Measurements from ENCODE around the gene CHAD. TPM values are rescaled to one million over a fixed set of nuclear protein-coding genes. Genes with fewer than 3 reads are reported as not detected.

Gene CHAD
- total and polyA plus RNA-seq, 2 of the 13 experiments (the other 11 are each of a cell fraction or from before 2014, with no cell fraction given) = 1.4 TPM; not detected in 1

GRCh38 chr17:50437409-50437808 lies 31.3 kb downstream of the CHAD start:
- H3K27ac ChIP-seq (ENCODE audit: extremely low read length, insufficient read depth, low read length) = no peak overlapping the region
- peaks cover 1 to 7% of the 10 kb centered on the region in 2 experiments; a peak in 2 of 5 replicates for H3K36me3 ChIP-seq (replicated peaks in 1 of 2; ENCODE audit: control insufficient read depth in 1 of 2, insufficient read depth in 2 of 2, low read length in 2 of 2)
- no peak overlapping the region for H3K4me2 ChIP-seq (ENCODE audit: low read depth, low read length)
- DNase-seq (ENCODE audit: low spot score) (no peak), FAIRE-seq (no peak), ATAC-seq (no peak)
- POLR2A ChIA-PET = interaction anchor here (0.6 to 1.2 kb wide), 2 partner anchors 8 to 384 kb away, joined by 4 to 5 read pairs; no protein-coding TSS in a partner anchor
- H3K27me3 ChIP-seq (ENCODE audit: control insufficient read depth in 1 of 2, insufficient read depth in 2 of 2, low read length in 2 of 2) = no peaks in the 10 kb centered on the region
- no peaks in the 10 kb centered on the region for H3K9me3 ChIP-seq (ENCODE audit: low read length)
- BruUV-seq (replicated peaks) = no TSS peak
- no peak overlapping the region for H3K9ac ChIP-seq (ENCODE audit: insufficient read depth, low read depth, low read length)
- CTCF ChIA-PET (ENCODE audit: low intra/inter-chr PET ratio, low total read pairs) = no interaction called here
- TF ChIP-seq NR2F6 (IDR thresholded peaks at IDR 0.05) = peak; percentile 56; the same call in 1 of the 2 replicates
- peak; percentile 50; the same call in 1 of the 2 replicates for TF ChIP-seq NR2F6 (CRISPR knock-in tag; IDR thresholded peaks at IDR 0.05)
- TF ChIP-seq CEBPG (CRISPR knock-in tag; IDR thresholded peaks at IDR 0.05) = peak; percentile 32; the same call in 1 of the 2 replicates
- TF ChIP-seq ZNF362 (CRISPR knock-in tag; IDR thresholded peaks at IDR 0.05; ENCODE audit: borderline replicate concordance) = peak; percentile 58; the same call in 1 of the 2 replicates
- TF ChIP-seq PTBP1 (IDR thresholded peaks at IDR 0.05; ENCODE audit: low read depth, low read length, poor library complexity, severe bottlenecking) = no peak
- peak; percentile 92 for TF ChIP-seq ZNF121 (CRISPR knock-in tag; IDR thresholded peaks at IDR 0.05)
- no peak for TF ChIP-seq ZNF891 (CRISPR knock-in tag; IDR thresholded peaks at IDR 0.05)
- TF ChIP-seq NR2F1 (CRISPR knock-in tag; IDR thresholded peaks at IDR 0.05) = 0 out of 4 replicates have a peak, but pooled peaks of 1 of the 2 experiments have one; percentile 21
- in situ Hi-C loops (cut with HindIII; ENCODE audit: extremely low pct_ligation_motif_present, low pct_unique_long_range_greater_than_20kb) (no loop called here), intact Hi-C loops (cut with micrococcal nuclease; ENCODE audit: unreplicated experiment) (no loop called here)
- H3K4me3 ChIP-seq (replicated peaks in 1 of 3; ENCODE audit: insufficient read depth in 1 of 3, low read depth in 2 of 3, low read length in 3 of 3) = no peak overlapping the region
- H3K79me2 ChIP-seq (ENCODE audit: insufficient read depth, low read length) = peaks cover 9% of the 10 kb centered on the region
- H4K20me1 ChIP-seq (ENCODE audit: insufficient read depth, low read length) = no peaks in the 10 kb centered on the region
- no peak overlapping the region for H2AFZ ChIP-seq (ENCODE audit: low read length)
- peaks cover 38% of the 10 kb centered on the region for H3K4me1 ChIP-seq (ENCODE audit: insufficient read depth, low read length)
- WGBS (ENCODE audit: low lambda C conversion rate) = 100% methylated on average over 4 of the region's 4 CpGs
